HG02870 (cell line): ENCODE data around the gene RASGRF1.
"Not testable (repeated sequence)": the region's sequence is repeated elsewhere in the genome, so short reads cannot be mapped to it uniquely, and the experiment has no call there.

Experiments
- ATAC-seq: cut with Tn5 transposase; IDR thresholded peaks from one replicate; pipeline ENCODE4 v1.9.1; 2021; ENCODE audit warnings: mild to moderate bottlenecking, moderate library complexity; ENCODE audit not compliant: unreplicated experiment

The RASGRF1 gene

GRCh38 chr15:78932258-78932808, 158.2 kb downstream of the RASGRF1 start:
- ATAC-seq = no peak

DNA sequence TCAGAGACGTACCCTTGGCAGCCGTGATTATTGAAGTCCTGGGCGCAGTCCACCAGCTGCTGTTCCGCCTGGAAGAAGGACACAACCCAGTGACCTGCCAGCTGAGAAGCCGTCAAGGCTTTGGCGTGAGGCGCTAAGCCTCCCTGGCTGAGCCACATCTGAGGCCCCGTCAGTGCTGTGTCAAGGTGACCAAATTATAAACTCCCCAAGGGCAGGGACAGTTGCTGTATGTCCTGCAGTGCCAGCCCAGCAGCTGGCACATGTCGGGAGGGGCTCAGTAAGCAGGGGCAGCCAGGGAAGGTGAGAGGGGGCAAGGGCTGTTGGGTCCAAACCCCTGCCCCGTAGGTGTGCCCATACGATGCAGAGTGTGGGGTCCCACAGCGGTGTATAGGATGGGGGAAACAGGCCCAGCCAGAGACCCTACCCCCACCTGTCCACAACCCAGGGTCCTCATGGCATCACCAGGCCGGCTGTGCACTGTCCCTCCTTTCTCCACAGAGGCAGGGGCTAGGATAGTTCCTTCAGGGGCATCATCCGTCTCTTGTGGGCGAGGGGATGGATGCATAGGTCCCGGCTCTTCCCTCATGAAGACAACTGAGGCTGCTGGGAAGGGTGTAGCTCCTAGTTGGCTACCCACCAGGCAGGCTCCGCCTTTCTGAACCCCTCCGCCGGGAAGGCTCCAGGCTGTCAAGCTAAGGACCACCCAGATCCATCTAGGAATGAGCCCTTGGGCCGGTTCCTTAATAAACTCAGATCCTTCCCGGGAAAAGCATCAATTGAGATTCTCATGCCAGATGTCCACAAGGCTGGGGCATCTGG, 158.9 kb downstream of the RASGRF1 start:
- no peak for ATAC-seq

GRCh38 chr15:78930577-78931388, 159.8 kb downstream of the RASGRF1 start:
- no peak for ATAC-seq

GRCh38 chr15:78929536-78930264, 160.9 kb downstream of the RASGRF1 start:
- no peak for ATAC-seq

DNA sequence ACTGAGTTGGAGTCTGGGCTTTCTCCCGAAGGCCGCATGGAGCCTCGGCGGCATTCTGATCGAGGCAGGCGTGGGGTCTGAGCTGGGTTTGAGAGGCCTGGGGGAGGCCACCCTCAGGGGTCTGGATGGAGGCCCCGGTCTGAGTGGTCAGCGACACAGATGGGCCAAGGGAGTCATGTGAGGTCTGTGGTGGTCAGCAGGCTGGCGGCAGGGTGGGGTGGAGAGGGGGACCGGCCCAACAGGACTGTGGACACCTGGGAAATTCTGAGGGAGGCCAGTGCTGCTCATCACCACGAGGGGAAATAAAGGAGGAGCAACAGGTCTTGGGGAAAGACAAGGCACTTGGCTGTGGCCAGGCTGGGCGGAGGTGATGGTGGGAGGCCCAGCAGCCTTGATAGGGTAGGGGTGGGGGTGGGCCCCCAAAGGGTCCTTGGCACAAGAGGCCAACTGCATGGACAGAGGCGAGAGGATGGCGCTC, 161.9 kb downstream of the RASGRF1 start:
- ATAC-seq = no peak

DNA sequence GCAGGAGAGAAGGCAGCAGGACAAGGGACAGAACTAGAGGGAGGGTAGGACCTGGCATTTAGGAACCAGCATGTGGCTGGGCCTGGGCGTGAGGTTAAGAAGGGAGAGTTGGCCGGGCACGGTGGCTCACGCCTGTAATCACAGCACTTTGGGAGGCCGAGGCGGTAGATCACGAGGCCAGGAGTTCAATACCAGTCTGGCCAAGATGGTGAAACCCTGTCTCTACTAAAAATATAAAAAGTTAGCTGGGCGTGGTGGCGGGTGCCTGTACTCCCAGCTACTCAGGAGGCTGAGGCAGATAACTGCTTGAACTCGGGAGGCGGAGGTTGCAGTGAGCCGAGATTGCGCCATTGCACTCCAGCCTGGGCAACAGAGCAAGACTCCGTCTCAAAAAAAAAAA, 162.4 kb downstream of the RASGRF1 start:
- ATAC-seq = not testable (repeated sequence)

DNA sequence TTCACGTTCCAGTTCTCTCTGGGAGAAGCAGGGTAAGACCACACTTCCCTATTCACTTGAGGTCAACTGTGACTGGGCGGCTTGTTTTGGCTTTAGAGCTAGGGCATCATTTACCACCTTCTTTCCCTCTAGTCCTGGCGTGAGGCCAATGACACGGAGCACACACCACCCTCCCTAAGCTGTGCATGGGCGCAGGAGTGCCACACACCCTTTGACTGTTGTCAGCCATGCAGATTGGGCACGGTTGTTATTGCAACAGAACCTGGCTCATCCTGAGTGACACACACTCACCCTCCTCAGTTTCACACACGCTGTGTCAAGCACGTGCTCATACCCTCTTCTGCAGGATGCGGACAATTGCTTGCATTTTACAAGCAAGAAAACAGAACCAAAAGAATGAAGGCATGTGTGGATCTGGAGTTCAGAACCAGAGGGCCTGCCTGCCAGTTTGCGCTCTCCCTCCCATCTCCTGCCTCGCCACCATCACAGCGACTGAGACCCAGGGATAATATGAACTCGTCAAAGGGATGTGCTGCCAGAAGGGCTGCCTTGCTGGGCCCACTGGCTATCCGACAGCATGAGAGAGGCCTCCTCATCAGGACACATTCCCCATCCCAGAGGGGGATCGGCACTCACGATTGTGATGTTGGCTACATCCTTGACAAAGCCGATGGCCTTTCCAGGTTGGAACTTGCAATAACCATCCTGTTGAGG, 163.3 kb downstream of the RASGRF1 start:
- no peak for ATAC-seq

DNA sequence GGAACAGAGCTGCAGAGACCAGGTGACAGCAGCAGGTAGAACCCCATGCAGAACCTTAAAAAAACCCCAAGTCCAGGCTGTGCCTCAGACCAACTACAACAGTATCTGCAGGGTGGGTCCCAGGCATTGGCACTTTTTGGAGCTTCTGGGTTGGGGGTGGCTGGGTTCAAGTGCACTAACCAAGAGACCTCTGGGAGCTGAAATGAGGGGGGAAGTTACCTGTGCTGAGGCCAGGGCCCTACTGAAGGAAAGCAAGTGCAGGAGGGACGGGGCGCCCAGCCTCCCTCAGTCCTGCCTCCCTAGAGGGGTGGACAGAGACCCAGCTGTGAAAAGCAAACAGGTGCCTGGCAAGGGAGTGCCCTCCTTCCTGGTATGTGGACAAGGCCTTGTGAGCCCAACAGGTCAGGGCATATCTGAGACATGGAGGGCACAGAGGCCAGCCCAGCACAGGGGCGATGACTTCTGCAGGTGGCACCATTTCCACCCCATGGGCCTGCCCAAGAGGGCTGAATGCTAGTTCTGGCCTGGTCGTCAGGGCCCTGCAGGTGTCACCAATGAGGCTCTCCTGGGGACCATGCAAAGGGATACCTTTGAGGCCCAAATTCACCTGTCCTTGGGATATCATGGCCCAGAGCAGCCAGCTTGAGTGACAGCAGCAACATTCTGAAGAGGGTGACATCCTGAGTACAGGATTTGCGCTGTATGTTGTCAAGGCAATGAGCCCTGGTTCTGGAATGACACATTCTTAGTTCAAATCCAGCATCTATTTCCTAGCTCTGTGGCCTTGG, 164.4 kb downstream of the RASGRF1 start:
- no peak for ATAC-seq

DNA sequence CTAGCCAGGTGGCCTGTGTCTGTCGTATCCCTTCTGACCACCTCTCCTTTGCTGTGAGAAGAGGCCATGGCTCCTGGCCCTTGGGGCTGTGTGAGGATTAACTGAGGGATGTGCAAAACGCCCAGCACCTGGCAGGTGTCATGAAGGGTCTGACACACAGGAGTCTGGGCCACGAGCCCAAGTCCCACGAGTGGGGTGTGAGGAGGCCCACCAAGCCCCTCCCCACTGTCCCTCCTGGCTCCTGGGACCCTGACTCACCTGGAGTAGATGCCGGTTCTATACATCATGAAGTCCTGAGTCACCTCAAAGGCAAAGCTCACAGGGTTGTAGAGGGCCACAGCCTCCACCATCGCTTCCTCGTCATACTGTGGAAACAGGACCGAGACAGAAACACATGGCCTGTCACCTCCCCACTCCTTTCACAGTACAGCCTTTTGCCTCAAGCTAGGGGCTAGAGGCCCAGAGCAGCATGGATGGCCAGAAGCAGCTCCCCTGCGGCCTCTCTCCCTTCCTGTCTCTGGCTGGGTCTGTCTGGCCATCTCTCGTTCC, 165.4 kb downstream of the RASGRF1 start:
- no peak for ATAC-seq

- no peak for ATAC-seq
Observed at GRCh38 chr15:78923480-78924360, 166.9 kb downstream of the RASGRF1 start.

DNA sequence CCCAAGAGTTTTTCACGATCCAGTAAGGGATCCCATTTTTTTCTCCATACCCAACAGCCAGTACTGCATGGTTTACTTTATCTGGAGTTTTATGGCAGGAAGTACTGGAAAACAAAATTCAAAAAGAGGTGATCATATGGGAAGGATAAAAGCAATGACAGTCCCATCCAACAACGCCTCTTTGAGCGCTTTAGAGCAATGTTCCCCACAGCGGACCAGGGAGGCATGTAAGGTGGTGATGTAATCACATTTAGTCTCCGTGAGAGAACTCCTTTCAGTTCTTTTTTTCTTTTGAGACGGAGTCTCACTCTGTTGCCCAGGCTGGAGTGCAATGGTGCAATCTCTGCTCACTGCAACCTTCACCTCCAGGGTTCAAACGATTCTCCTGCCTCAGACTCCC, 167.6 kb downstream of the RASGRF1 start:
- ATAC-seq = no peak

DNA sequence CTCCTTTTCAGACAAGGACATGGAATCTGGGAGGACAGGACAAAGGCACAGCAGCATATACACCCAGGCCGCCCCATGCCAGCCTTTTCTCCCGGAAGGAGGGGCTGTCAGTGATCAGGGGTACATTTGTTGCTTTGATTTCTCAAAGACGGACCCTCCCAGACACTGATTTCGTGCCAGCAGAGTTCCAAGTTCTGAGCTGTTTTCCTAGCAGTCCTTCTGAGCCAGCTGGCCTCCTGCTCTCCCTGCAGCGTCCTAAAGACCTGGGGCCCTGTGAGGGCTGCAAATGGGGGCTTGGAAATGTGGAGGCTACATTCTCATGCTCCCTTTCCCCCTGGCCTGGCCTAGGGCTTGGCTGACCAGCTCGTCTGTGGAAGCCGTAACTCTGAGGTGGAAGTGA, 168.1 kb downstream of the RASGRF1 start:
- ATAC-seq = no peak

DNA sequence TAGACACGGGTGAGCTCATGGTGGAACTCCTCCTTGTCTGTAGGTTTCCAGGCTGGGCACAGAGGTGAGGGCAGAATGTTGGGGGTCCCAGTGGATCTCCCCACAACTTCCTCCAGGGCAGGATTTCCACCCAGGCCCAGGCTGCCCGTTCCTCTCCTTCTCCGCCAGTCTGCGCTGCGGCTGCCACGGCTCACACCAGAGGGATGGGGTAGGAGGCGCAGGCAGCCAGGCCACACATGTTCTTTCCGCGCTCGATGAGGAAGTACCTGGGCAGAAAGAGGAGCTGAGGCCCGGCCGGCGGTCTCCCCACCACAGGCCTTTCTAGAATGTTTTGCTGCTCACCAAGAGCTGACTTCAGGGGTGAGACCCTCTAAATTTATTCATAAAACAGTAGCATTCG, 168.6 kb downstream of the RASGRF1 start:
- ATAC-seq = no peak

DNA sequence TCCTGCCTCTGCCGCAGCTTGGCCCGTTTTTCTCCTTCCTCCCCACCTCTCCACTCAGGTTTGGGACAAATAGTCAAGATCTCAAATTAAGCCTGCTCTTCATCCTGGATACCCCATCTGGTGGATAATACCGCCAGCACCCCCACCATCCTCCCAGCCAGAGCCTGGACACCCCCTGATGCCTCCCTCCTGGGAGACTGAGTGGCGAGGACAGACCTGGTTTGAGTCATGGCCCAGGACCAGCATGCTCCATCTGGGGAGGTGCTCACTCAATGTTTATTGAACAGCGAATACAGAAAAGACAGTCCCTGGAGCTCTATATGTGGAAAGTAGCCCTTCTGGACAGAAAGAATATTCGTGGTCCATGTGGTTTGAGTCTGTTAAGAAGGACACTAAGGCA, 169.1 kb downstream of the RASGRF1 start:
- no peak for ATAC-seq

- no peak for ATAC-seq
Observed at GRCh38 chr15:78917888-78918287, 172.7 kb downstream of the RASGRF1 start.

GRCh38 chr15:78916088-78916487, 174.5 kb downstream of the RASGRF1 start:
- no peak for ATAC-seq

DNA sequence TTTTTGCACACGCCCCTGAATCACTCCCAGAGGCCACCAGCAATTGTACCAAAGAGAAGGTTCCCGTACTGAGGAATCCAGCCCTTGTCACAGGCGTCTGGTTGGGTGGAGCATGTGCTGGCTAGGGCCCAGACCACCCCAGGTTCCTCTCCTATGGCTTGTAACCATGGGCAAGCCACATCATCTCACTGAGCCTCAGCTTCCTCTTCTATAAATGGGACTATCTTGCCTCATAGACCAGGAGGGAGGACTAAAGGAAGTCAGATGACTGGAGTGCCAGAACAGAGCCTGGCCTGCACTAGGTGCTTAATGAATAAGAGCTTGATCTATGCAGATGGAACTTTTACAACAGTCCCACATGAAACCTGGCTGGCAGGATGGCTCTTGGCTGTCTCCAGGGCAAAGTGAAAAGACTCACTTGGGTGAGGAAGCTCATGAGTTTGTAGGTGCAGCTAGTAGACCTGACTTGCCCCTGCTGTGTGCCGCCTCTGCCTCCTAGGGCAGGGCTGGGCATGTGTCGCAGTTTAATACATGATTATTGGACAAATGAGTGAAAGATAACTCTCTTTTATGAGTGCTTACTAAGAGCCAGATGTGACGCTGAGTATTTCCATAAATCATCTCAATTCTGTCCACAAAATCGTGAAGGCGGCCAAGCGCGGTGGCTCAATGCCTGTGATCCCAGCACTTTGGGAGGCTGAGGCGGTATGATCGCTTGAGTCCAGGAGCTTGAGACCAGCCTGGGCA, 175.1 kb downstream of the RASGRF1 start:
- no peak for ATAC-seq
